TTC549 (cell line): ENCODE data around the gene VSTM4.

Source experiments
- FAIRE-seq: peaks from 2 replicates; lab custom pipeline; 2012; peaks lifted over from hg19 to GRCh38; lab: Jason Lieb, UNC

VSTM4 gene

DNA sequence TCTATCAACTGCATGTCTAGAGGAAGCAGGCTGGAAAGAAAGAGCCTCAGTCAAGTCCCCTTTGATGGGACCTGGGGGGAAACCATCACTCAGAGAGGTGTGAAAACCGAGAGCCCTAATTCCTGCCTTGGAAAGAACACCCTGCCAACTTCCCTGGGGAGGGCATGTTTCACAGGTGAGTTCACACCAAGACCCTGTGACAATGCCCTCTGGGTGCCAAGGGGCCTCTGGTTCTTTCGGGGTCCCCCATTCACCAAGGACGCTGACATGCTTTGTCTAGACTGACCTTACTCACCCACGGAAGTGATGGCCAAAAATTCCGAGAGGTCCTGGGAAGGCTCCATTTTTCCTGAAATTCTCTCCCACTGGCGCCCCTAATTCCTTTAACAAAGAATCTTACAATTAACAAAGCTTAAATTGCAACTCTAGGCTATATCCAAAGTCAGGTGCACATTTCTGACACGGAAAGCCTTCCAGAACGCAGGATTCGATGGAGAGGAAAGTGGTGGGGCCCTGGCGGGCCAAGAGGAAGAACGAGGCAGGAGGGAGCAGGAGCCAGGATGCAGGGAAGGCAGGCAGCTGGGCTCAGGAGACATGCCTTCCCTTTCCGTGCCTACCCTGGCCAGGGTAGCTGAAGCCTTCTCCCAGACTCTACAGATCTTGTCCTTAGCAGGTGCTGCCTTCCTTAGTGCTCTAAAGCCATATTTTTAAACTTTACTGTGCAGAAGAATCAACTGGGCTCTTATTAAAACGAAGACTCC is 23.7 kb downstream of the VSTM4 start:
- FAIRE-seq = no peak

DNA sequence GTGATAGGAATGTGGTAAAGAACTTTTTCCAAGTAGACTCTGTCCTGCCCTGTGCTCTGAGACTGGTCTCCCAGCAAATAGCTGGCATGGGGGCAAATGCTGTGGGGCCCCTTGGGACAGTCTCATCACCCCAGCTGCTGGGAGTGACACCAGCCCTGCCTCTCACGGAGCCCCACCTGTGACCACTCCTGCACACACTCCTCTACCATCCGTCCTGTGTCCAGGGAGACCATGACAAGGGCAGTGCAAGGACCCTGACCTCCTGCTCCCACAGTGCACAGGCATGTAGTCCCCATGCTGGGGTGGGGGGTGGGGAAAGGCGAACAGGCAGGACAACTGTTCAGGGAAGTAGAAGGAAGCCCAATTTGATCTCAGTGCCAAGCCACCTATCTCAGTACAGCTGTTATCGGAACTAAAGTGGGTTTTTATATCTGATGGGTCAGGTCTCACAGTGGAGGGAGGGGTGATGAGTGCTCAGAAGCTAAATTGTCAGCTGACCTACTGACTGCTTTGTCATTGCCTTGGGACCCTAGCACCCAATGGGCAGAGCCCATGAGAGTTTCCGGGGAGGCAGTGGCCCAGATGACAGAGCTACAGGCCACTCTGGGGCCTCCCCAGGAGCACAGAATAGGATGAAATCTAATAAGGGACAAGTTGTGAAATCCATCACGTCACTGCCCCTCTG is 24.5 kb downstream of the VSTM4 start:
- no peak for FAIRE-seq

DNA sequence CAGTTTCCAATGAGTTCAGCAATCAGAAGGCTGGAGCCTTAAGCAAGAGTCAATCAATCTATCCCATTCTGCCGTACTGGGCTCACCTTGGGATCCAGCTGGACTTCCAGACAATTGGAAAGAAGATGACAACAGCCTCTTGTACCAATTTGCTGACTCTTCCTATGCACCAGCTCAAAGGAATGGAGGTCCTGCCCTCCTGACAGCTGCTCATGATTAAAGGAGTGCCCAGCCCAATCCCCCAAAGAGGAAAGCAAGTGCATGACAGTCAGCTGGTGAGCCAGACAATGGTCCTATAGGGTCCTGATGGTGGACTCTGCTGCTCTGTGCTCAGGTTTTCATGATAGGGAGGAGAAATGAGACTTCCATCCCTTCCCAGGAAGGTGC is 25.1 kb downstream of the VSTM4 start:
- FAIRE-seq = no peak

DNA sequence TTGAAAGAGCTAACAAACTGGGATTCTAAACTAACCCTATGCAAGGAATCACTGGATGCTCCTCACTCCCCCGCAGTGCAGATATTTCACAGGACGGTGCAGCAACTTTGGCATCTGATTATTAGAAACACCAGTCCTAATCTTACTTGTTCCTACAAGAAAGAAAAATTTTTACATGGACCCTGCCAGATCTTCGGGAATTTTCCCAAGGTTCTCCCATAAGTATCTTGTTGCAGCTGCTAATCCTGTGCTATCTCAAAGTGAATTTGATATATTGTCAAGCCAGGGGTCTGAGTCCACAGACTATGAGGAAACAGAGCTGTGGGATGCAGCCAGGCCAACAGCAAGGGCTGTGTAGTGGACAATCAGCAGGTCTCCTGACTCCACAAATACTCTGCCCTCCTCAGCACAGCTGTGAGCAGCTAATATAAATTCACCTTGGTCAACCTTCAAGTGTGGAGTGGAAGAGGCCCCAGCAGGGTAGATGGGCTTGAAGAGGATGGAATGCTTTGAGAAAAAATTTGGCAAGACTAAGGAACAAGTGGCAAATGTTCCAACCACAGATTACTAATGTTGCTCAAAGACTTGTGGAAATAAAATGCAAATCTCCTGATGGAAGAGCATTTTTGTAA is 25.6 kb downstream of the VSTM4 start:
- no peak for FAIRE-seq

DNA sequence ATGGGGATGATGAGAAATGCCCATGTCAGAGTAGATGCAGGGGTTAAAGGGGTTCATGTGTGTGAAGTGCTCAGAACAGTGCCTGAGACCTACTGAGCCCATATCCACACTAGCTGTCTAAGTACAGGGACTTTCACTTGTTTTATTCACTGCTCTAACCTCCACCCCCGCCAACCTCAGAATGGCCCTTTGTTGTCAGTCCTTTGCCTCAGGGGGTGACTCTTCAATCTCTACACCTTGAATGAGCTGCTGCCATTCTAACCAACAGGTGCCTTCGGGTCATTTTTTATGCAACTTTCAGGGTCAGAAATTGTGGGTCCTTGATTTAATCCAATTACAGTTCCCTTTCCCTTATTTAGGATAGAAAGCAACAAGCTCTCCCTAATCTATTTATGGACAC is 26.2 kb downstream of the VSTM4 start:
- FAIRE-seq = no peak

DNA sequence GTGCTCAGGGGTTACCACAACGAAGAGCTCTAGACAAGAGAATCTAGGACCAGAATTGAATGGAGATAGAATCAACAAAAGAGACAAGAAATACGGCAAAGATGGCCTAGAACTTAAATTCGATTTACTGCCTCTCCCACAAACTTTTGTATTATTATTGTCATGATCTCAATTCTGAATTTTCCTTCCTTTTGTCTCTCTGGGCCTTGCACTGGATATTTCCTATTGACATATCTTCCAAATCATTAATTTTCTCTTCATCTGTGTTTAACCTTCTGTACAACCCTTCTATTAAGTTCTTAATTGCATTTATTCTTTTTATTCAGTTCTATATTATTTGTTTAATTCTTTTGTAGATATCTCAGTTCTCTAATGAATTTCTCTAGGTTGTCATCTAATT is 28.4 kb downstream of the VSTM4 start:
- FAIRE-seq = no peak

DNA sequence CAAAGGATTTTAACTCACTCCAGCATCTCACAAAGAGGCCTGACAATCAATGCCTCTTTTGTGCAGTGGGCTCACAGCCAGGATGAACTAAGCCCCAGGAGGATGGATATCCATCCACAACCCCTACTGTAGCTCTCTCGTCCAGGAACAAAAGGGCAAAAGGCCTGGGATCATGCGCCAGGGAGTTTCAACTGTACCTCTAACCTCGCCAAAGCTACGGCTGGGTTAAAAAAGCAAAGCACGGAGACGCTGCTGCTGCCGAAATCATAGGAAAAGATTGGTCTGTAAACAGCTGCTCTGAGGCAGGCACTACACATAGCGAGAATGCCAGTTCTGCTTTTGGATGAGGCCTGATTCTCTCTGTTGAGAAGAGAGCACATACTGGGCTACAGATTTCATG is 32.1 kb downstream of the VSTM4 start:
- no peak for FAIRE-seq

DNA sequence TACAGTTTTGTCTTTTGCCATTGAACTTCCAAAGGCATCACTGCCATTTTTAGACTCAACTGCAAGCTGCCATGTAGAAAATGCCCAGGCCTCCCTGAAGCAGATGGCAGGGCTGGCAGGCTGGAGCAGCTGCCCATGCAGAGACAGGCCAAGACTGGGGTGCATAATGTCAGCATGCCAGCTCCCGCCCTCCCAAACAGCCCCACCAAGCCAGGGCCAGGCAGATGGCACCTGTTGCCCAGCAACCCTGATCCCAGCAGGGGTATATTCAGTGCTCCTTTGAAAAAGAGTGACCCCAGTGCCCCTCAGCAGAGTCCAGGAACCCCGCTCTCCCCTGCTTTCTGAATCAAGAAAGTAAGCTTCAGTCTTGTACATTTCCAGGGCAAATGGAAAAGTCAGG is 32.6 kb downstream of the VSTM4 start:
- FAIRE-seq = no peak

DNA sequence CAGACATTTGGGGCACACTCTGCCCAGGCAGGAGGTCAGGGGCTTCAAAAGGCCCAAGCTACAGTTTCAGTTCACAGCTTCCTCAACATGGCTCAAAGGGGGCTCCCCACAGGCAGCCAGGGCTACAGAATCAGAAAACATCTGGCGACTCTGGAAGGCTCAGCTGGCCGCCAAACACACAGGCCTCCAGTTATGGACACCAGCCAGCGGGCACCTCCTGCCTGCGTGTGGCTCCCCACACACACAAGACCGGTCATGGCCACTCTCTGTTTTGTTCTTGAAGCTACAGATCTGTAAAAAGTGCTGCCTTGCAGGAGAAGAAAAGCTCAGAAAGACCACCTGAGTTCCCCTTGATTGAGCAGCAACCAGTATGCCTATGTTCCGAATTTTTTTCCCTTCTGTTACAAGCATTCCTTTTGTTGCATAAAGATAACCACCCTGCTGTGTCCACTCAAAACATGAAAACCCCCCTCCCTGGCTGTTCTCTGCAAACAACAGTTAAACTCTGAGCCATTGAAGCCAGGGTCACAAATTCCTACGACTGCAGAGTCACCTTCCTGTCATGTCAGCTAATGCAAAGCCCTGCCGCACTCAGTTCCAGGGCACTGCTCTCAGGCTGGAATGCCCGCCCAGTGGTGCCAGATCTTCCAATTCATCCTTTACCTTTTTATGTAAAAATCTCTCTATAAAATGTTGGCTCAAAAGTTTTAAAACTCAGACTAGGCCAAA is 33.6 kb downstream of the VSTM4 start:
- FAIRE-seq = no peak

DNA sequence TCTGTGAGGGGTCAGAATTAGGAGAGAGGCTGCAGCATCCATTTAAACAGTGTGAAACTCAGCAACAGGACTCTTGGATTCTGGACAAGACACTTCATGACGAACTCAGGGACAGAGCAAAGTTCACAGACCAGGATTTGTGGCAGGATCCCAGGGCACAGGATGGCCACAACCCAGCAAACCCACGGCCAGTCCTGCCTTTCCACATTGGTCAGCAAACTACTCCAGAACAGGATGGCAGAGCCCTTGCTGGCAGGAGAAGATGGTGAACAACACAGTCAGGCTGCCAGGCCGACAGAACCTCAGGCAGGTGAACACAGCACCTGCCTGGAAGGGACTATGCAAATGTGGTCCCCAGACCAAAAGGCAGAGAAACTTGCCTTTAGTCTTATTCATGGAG is 34.4 kb downstream of the VSTM4 start:
- no peak for FAIRE-seq

DNA sequence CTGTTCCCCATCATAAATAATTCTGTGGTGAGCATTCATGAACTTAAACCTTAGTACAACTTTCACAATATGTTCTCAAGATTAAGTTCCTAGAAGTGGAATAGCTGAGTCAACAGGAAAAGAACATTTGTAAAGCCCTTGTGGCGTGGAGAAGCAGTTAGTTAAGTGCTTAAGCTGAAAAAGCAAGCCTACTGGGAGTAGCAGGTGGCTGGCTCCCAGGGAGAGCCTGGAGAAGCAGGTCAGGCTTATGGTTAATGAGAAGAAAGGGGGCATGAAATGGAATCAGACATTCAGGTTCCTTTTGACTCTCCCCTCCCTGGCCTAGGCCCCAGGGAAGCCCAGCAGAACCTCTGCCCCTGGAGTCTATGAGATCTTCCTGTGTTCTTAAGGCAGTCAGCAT is 35.3 kb downstream of the VSTM4 start:
- no peak for FAIRE-seq

DNA sequence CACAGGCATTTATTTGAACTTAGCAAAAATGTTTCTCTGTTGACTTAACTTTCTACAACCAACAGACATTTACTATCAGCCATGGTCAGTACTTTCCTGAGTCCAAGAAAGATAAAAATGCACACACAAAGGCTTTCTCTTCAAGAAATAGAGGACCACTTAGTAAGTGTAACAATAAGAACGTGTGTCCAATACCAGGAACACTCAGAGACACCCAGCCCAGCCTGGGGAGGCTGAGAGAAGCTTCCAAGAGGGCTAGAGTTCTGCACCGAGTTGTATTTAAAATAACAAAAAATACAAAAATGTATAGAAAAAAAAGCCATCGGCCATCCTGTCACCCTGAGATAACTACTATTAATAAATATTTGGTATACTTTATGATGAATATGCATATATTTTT is 35.8 kb downstream of the VSTM4 start:
- no peak for FAIRE-seq

DNA sequence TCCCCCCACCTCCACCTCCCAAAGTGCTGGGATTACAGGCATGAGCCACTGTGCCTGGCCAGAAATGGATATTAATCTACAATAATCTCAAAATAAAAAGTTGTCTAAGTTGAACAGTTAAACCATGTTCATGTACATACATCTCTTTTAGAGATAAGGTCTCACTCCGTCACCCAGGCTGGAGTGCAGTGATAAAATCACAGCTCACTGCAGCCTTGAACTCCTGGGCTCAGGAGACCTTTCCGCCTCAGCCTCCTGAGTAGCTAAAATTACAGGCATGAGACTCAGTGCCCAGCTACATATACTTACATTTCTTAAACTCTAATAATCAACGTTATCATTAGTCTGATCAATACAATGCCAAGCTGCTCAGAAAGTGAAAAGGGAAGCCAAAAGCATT is 36.2 kb downstream of the VSTM4 start:
- no peak for FAIRE-seq

DNA sequence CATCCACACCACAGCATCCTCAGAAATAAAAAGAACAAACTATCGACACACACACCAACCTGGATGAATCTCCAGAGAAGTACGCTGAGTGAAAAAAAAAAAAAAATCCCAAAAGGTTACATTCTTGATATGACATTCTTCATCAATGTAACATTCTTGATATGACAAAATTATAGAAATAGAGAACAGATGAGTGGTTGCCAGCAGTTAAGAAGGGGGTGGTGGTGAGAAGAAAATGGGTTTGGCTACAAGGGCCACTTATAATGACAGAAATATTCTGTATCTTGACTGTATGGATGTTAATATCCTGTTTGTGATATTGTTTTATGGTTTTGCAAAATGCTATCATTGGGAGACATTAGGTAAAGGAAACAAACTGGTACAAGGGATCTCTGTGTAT is 36.9 kb downstream of the VSTM4 start:
- FAIRE-seq = no peak

DNA sequence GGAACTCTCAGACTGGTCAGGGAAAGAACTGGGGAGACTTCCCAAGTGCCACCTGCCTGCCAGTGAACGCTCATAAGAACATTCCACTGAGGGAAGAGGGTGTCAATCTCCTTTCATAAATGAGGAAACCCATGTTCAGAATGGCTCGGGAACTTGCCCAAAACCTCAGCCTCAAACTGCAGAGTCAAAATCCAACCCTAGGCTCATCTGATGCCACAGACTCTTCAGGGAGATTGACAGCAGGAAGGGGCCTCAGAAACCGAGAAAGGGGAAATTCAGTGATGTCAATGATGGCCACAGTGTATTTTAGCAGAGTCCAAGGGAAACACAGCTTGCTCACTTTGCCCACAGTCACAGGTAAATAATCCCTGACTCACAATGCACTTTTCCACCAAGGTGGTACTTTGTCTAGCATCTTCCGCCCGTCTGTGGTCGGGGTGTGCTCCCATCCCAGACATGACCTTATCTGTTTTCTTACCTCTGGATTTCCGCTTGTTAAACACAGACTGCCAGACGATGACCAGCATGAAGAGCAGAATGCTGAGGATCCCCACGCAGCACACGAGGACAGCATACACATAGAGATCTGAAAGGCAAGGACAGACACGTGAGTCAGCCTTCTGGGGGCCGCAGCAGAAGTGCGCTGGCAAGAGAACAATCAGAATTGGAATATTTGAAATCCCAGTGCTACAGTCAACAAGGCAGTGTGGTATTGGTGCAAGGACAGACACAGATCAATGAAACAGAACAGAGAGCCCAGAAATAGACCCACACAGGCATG is 38.4 kb downstream of the VSTM4 start:
- FAIRE-seq = no peak

DNA sequence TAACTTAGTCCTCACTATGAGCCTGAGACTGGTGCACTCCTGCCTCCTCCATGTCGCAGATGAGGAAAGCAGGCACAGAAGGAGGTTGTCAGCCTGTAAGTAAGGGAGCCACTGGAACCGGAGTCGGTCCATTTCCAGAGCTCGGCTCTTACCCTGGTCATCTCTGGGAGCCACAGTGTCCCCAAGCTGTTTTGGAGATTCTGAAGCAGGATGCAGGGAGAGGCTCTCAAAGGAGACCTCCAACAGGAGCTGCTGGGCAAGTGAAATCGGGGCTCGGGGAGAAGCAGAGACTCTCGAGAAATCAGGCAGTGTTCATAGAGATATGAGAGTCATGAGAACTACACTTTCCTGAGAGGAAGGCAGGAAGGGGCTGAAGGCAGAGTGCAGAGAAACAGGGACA is 39.0 kb downstream of the VSTM4 start:
- no peak for FAIRE-seq

DNA sequence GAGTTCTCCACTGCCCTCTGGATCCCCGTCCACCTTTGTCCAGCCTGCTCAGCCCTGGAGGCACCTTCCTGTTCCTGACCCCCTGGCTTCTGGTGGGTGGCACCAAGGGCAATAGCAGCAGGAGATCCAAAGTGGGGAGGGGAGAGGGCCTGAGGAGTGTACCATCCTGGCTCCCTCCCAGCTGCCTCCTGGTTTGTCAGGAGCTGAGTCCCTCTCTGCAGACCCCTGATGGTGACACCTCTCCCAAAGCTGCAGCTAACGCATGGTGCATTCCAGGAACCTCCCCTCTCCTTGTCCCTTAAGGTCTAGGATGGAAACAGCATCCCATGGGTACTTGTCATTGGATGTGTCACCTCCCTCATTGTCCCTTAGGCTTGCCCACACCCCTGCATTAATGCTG is 39.6 kb downstream of the VSTM4 start:
- FAIRE-seq = no peak

DNA sequence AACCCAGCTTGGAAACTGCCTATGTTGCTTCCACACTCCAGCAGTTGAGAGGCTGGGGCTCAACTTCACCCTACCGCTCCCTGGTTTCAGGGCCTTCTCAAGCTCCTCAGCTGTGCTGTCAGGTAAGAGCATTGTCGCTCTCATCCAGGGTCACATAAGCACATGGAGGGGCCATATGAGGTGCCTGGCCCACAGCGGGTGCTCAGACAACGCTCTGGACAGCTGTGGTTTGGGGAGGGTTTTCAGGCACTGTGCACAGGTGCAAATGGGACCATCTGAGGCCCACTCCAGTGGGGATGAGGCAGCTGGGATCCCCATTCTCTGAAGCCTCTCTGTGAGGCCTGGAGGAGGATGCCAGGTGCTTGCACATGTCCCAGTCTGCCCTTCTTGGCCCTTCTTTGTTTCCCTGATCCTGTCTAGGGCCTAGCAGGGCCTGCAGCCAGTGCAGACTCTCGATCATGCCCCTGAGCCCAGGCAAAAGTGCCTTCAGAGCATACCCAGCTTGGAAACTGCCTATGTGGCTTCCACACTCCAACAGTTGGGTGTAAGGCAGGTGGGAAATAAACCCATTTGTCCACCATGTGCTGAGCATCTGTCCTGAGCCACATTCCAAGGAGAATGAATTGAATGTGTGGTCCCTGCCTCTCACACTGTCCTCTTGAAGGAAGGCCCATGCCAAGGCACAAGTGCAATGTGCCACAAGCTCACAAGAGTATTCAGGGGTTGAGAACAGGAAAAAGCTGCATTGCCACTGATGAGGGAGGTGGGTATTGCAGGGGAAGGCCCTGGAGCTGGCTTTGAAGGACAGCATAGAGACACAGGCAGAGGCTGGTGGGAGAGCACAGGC is 40.3 kb downstream of the VSTM4 start:
- no peak for FAIRE-seq

DNA sequence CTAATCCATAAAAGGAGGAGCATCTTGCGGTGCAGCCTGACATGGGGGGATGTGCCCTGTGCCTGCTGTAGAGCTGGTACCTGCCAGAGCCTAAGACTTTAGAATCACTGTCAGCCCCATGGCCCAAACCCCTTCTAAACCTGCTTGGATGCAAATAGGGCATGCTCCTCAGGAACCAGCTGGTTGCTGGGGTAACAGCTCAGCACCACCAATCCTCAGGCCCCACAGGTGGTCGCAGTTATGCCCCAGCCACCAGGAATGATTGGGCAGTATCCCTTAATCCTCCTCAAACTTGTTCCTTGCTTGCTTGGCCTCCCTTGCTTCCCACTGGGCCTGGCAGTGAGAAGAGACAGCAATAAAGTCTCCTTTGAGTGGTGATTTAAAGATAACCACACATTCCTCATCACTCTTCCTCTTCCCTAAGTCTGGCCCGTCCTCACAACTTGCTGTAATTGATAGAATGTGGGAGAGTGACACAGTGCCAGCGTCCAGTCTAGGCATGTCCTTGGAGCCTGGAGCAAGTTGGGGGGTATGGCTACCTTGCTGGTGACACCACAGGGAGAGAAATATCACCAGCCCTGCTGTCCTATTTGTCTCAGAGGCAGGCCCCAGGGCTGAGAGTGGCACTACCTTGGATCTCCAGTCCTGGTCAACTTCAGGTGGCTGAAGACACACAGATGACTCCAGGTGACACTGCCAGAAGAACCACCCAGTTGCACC is 43.0 kb downstream of the VSTM4 start:
- no peak for FAIRE-seq

DNA sequence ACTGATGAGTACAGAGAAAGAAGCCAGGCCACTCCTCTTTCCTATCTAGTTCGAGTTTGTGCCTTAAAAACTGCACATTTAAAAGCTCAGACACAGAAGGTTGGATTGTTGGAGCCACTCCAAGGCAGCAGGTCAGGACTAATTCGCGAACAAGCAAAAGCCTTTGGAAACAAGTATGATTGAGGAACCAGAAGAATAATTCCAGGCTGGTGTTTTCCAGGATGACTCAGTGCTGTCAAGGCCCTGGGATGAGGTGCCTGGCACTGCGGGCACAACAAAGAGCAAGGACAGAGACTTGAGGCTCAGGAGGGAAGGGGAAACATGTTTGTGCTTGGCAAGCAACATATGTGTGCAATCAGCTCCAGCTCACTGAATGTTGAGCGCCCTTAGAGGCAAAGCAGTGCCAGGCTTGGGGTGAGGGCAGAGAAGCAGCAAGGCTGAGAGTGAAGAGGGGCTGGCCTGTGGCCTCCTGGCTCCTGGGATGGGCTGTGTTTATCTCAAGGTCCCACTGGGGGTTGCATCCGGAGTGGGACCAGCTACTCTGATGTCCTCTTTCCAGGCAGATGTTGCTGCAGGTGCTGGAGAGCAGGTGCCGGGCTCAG is 44.1 kb downstream of the VSTM4 start:
- FAIRE-seq = no peak
